Endothelial cell of umbilical vein (primary cell): ENCODE results near the gene DDX52. TPM values are rescaled to one million over a fixed set of nuclear protein-coding genes. Genes with fewer than 3 reads are reported as not detected.

Experiments used
- BruUV-seq: library from RNA; stranded (reverse); fragments of 400-500 nt; replicated peaks from 2 replicates; lab custom pipeline; 2021; lab: Mats Ljungman, UMichigan
- CTCF ChIA-PET: fragments of 300-600, 350-600 bp; sonication (Branson Sonifier 250); formaldehyde crosslinking; loops from one replicate; lab custom pipeline; 2021; ENCODE audit warnings: antibody characterized with exemption, inconsistent platforms; lab: Charles Lee
- POLR2A ChIA-PET: fragments of 300-600, 350-600 bp; sonication (Branson Sonifier 250); formaldehyde crosslinking; loops from one replicate; lab custom pipeline; 2021; ENCODE audit warnings: antibody characterized with exemption, inconsistent platforms; lab: Charles Lee
- DNase-seq: peaks from one replicate; pipeline ENCODE4 v3.0.0-alpha.2; 2011; ENCODE audit warnings: low read depth, low spot score
- FAIRE-seq: peaks from 2 replicates; lab custom pipeline; 2011; peaks lifted over from hg19 to GRCh38; lab: Jason Lieb, UNC
- H2AFZ ChIP-seq: 2 replicates; pipeline ENCODE4 v1.6.0; 2012; ENCODE audit warnings: low read depth, low read length, control low read depth, inconsistent platforms
- H3K27ac ChIP-seq: 2 replicates; pipeline ENCODE4 v1.5.1; 2011; ENCODE audit warnings: low read depth, mild to moderate bottlenecking, control low read depth, low read length, moderate library complexity; ENCODE audit not compliant: insufficient read depth
- H3K27me3 ChIP-seq, 2 experiments: 2 replicates each; pipeline versions ENCODE4 v1.6.0 to v1.6.1; 2011; ENCODE audit warnings: low read length in 2 of 2, mixed read lengths in 1 of 2; ENCODE audit not compliant: control insufficient read depth in 2 of 2, insufficient read depth in 2 of 2
- H3K36me3 ChIP-seq, 2 experiments: 2 replicates in 1 of 2; 3 replicates in 1 of 2; pipeline ENCODE4 v1.5.1; 2011; ENCODE audit warnings: low read length in 2 of 2, mild to moderate bottlenecking in 1 of 2, moderate library complexity in 1 of 2; ENCODE audit not compliant: control insufficient read depth in 2 of 2, insufficient read depth in 2 of 2; ENCODE audit errors: extremely low read depth in 1 of 2
- H3K4me1 ChIP-seq: 3 replicates; pipeline ENCODE4 v1.5.1; 2011; ENCODE audit warnings: mild to moderate bottlenecking, low read length; ENCODE audit not compliant: control insufficient read depth, insufficient read depth; ENCODE audit errors: extremely low read depth
- H3K4me2 ChIP-seq: 2 replicates; pipeline ENCODE4 v1.6.1; 2011; ENCODE audit warnings: low read length, control low read depth, mixed read lengths; ENCODE audit not compliant: insufficient read depth
- H3K4me3 ChIP-seq, 3 experiments: fragments of 200-600 bp in 1 of 3; sonication (generic), shearing (Covaris generic) in 1 of 3; replicated peaks in 1 of 3; 2 replicates each; pipeline ENCODE4 v1.5.1; 2011 to 2016; ENCODE audit warnings: control low read depth in 3 of 3, low read length in 3 of 3, mild to moderate bottlenecking in 2 of 3, inconsistent platforms in 1 of 3, low read depth in 1 of 3, moderate library complexity in 1 of 3; ENCODE audit not compliant: insufficient read depth in 1 of 3
- H3K79me2 ChIP-seq: 2 replicates; pipeline ENCODE4 v1.6.0; 2012; ENCODE audit warnings: low read length, inconsistent platforms; ENCODE audit not compliant: control insufficient read depth, insufficient read depth
- H3K9ac ChIP-seq: replicated peaks from 2 replicates; pipeline ENCODE3; 2011; ENCODE audit warnings: low read length, control low read depth; ENCODE audit not compliant: insufficient read depth; ENCODE audit errors: extremely low read depth
- H3K9me1 ChIP-seq: replicated peaks from 3 replicates; pipeline ENCODE4 v1.6.0; 2011; ENCODE audit warnings: mild to moderate bottlenecking, low read length; ENCODE audit not compliant: control insufficient read depth, insufficient read depth; ENCODE audit errors: extremely low read depth
- H3K9me3 ChIP-seq: replicated peaks from 2 replicates; pipeline ENCODE4 v1.5.1; 2012; ENCODE audit warnings: low read length, inconsistent platforms; ENCODE audit not compliant: control insufficient read depth, insufficient read depth
- H4K20me1 ChIP-seq: replicated peaks from 2 replicates; pipeline ENCODE3; 2011; ENCODE audit warnings: mild to moderate bottlenecking, low read length; ENCODE audit not compliant: control insufficient read depth, insufficient read depth; ENCODE audit errors: extremely low read depth
- CTCF ChIP-seq, 2 donors: IDR thresholded peaks; 1 replicate in 1 of 2; 2 replicates in 1 of 2; pipeline ENCODE4 v1.5.1; 2011; ENCODE audit warnings: low read length in 2 of 2, mild to moderate bottlenecking in 2 of 2, moderate library complexity in 2 of 2, control low read depth in 1 of 2, inconsistent platforms in 1 of 2, low read depth in 1 of 2; ENCODE audit not compliant: insufficient read depth in 1 of 2; ENCODE audit errors: extremely low read depth in 1 of 2
- EZH2 ChIP-seq: IDR thresholded peaks from 2 replicates; pipeline ENCODE4 v1.6.1; 2012; ENCODE audit warnings: borderline replicate concordance, low read depth, mild to moderate bottlenecking, moderate library complexity, low read length, inconsistent platforms; ENCODE audit not compliant: severe bottlenecking
- FOS ChIP-seq: IDR thresholded peaks from 2 replicates; pipeline ENCODE4 v1.6.1; 2011; ENCODE audit warnings: mild to moderate bottlenecking, low read length, moderate library complexity, borderline replicate concordance; ENCODE audit not compliant: insufficient read depth
- GATA2 ChIP-seq: IDR thresholded peaks from 2 replicates; pipeline ENCODE4 v1.7.0; 2011; ENCODE audit warnings: low read depth, mild to moderate bottlenecking, moderate library complexity, mixed read lengths, low read length; ENCODE audit not compliant: insufficient read length, insufficient read depth
- JUN ChIP-seq: IDR thresholded peaks from 2 replicates; pipeline ENCODE4 v1.6.1; 2011; ENCODE audit warnings: borderline replicate concordance, low read depth; ENCODE audit not compliant: insufficient read length, insufficient read depth
- MAX ChIP-seq: IDR thresholded peaks from 2 replicates; pipeline ENCODE4 v1.6.1; 2011; ENCODE audit not compliant: insufficient read depth, insufficient read length
- MYC ChIP-seq: IDR thresholded peaks from one replicate; pipeline ENCODE4 v1.6.1; 2011; ENCODE audit warnings: mild to moderate bottlenecking, low read depth, low read length
- POLR2A ChIP-seq: IDR thresholded peaks from 2 replicates; pipeline ENCODE4 v1.6.1; 2012; ENCODE audit warnings: low read depth, mild to moderate bottlenecking, control low read depth, low read length
- POLR2AphosphoS5 ChIP-seq: IDR thresholded peaks from 2 replicates; pipeline ENCODE4 v1.6.1; 2012; ENCODE audit warnings: low read depth, mild to moderate bottlenecking, control low read depth, low read length, moderate library complexity; ENCODE audit not compliant: insufficient read depth
- dilution Hi-C: fragments of 300-500 bp; cut with MboI; formaldehyde crosslinking; loops from one replicate; pipeline ENCODE4 v1.15.0; 2019; ENCODE audit warnings: low sequenced_read_pairs; ENCODE audit not compliant: extremely low pct_ligation_motif_present
- intact Hi-C: fragments of 100-400 bp; cut with micrococcal nuclease; formaldehyde crosslinking; loops from one replicate; pipeline ENCODE4 v1.10.0; 2022
- polyA plus RNA-seq, 4 experiments: library from polyadenylated mRNA; depleted of rRNA in 3 of 4; stranded (reverse) in 3 of 4; unstranded in 1 of 4; fragments of >200 nt; gene quantifications; 2 replicates each; pipeline versions ENCODE4 v1.2.1 to v1.2.3, GENCODE V29; 2011 to 2012; ENCODE audit warnings: missing spikeins in 1 of 4
- total RNA-seq: library from RNA; stranded (reverse); gene quantifications from 2 replicates; pipeline ENCODE4 v1.2.3, GENCODE V29; 2021

Gene DDX52
- total and polyA plus RNA-seq, 2 donors (not counting 3 experiments of a cell fraction or from before 2014, with no cell fraction given) = 12.5 to 58.4 TPM

DNA sequence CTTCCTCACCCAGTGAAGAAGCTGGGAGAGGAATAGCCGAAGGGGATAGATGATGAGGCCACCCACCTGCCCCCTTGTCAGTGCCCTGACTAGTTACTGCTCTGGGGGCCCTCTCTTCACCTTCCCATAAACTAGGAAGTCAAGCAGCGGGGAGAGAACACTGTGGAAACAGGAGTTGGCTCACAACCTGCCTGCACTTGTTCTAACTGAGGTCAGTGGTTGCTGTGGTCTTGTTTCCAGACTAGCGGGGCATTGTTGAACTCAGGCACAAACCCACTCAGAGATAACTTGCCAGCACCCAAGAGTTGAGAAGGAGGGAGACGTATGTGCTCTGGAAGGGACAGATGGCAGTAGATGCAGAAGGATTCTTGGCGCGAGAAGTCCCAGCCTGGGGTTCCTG lies 48.6 kb upstream of the DDX52 start:
- dilution Hi-C loops = no loop called here
- no peaks in the 10 kb centered on the region for H3K9me1 ChIP-seq
- H3K9ac ChIP-seq = no peak overlapping the region
- H4K20me1 ChIP-seq = no peaks in the 10 kb centered on the region
- peaks cover 5 to 7% of the 10 kb centered on the region in 2 experiments for H3K27me3 ChIP-seq
- no peaks in the 10 kb centered on the region for H3K36me3 ChIP-seq
- H3K4me1 ChIP-seq = no peaks in the 10 kb centered on the region
- no peak overlapping the region for H3K4me3 ChIP-seq
- no peak overlapping the region for H3K4me2 ChIP-seq
- no peak overlapping the region for H3K27ac ChIP-seq
- ChIA-PET POLR2A (no interaction called here), CTCF (no interaction called here)
- TF ChIP-seq MAX (no peak), POLR2AphosphoS5 (no peak), MYC (no peak), GATA2 (no peak), EZH2 (no peak), JUN (no peak), CTCF (IDR thresholded peaks at IDR 0.05; ENCODE audit: extremely low read depth in 1 of 2, insufficient read depth in 1 of 2, low read depth in 1 of 2, low read length in 2 of 2) (no peak), POLR2A (no peak), FOS (no peak)
- FAIRE-seq (no peak), DNase-seq (no peak)
- intact Hi-C loops = no loop called here
- BruUV-seq = no TSS peak
- no peak overlapping the region for H2AFZ ChIP-seq
- H3K79me2 ChIP-seq = no peaks in the 10 kb centered on the region
- H3K9me3 ChIP-seq = no peaks in the 10 kb centered on the region
